Common myeloid progenitor, CD34-positive (primary cell): ENCODE results near the gene MCUR1.

Experiments
- CTCF ChIA-PET: fragments of 350-600 bp; sonication (Branson Sonifier 250); formaldehyde crosslinking; loops from one replicate; lab custom pipeline; 2021; ENCODE audit warnings: antibody characterized with exemption; lab: Charles Lee
- POLR2A ChIA-PET: fragments of 350-600 bp; sonication (Branson Sonifier 250); formaldehyde crosslinking; loops from one replicate; lab custom pipeline; 2021; ENCODE audit warnings: antibody characterized with exemption; lab: Charles Lee
- DNase-seq, 3 donors: peaks; one replicate each; pipeline versions ENCODE4 v3.0.0 to v3.0.0-alpha.2; 2013
- H3K27ac ChIP-seq, 2 experiments: 1 replicate in 1 of 2; 2 replicates in 1 of 2; pipeline ENCODE4 v1.7.0; 2013; ENCODE audit warnings: inconsistent platforms in 2 of 2, low read length in 2 of 2, mild to moderate bottlenecking in 2 of 2, low read depth in 1 of 2, moderate library complexity in 1 of 2; ENCODE audit not compliant: severe bottlenecking in 2 of 2, insufficient read depth in 1 of 2, poor library complexity in 1 of 2
- H3K27me3 ChIP-seq, 5 experiments: replicated peaks in 2 of 5; 1 replicate in 3 of 5; 2 replicates in 2 of 5; pipeline versions ENCODE4 v1.6.1 to v1.7.0; 2013; ENCODE audit warnings: low read length in 4 of 5, mild to moderate bottlenecking in 2 of 5, moderate library complexity in 2 of 5, inconsistent platforms in 1 of 5; ENCODE audit not compliant: insufficient read depth in 5 of 5, control insufficient read depth in 4 of 5
- H3K36me3 ChIP-seq, 4 experiments: 1 replicate in 2 of 4; 2 replicates in 2 of 4; pipeline versions ENCODE4 v1.6.1 to v1.7.0; 2013; ENCODE audit warnings: low read length in 3 of 4, control low read depth in 1 of 4, mild to moderate bottlenecking in 1 of 4; ENCODE audit not compliant: control insufficient read depth in 4 of 4, insufficient read depth in 4 of 4
- H3K4me1 ChIP-seq, 4 experiments: 1 replicate in 3 of 4; 2 replicates in 1 of 4; pipeline versions ENCODE4 v1.6.1 to v1.7.1; 2013; ENCODE audit warnings: low read length in 3 of 4, mild to moderate bottlenecking in 3 of 4, control low read depth in 1 of 4, inconsistent platforms in 1 of 4, moderate library complexity in 1 of 4; ENCODE audit not compliant: control insufficient read depth in 4 of 4, insufficient read depth in 4 of 4; ENCODE audit errors: control extremely low read depth in 1 of 4
- H3K4me3 ChIP-seq, 7 experiments: 1 replicate in 4 of 7; 2 replicates in 3 of 7; pipeline versions ENCODE4 v1.5.1 to v1.7.0; 2013; ENCODE audit warnings: mild to moderate bottlenecking in 7 of 7, low read length in 6 of 7, moderate library complexity in 6 of 7, inconsistent platforms in 2 of 7, low read depth in 2 of 7, control low read depth in 1 of 7; ENCODE audit not compliant: insufficient read depth in 4 of 7, control insufficient read depth in 1 of 7; ENCODE audit errors: extremely low read depth in 1 of 7
- H3K9me3 ChIP-seq, 5 experiments: 1 replicate in 4 of 5; 2 replicates in 1 of 5; pipeline versions ENCODE4 v1.6.1 to v1.7.1; 2013; ENCODE audit warnings: low read length in 4 of 5, mild to moderate bottlenecking in 2 of 5, inconsistent platforms in 1 of 5, low read depth in 1 of 5, moderate library complexity in 1 of 5; ENCODE audit not compliant: control insufficient read depth in 4 of 5, insufficient read depth in 2 of 5; ENCODE audit errors: control extremely low read depth in 1 of 5
- whole genome bisulfite sequencing: methylation state at CpG from one replicate; pipeline ENCODE4 v1.1.5; 2013; ENCODE audit not compliant: insufficient coverage; 5-methylcytosine and 5-hydroxymethylcytosine counted together

MCUR1 gene

GRCh38 chr6:13743736-13744127 is 70.6 kb downstream of the MCUR1 start:
- POLR2A ChIA-PET = no interaction called here
- H3K4me3 ChIP-seq = peak overlapping the region in 1 of 7 experiments; percentile 59
- no peaks in the 10 kb centered on the region for H3K36me3 ChIP-seq
- no peaks in the 10 kb centered on the region for H3K4me1 ChIP-seq
- WGBS = 100% methylated on average over 3 of the region's 7 CpGs
- H3K27ac ChIP-seq = no peak overlapping the region
- peak in 1 of 3 donors; percentile 40 for DNase-seq
- no peaks in the 10 kb centered on the region for H3K9me3 ChIP-seq
- CTCF ChIA-PET = no interaction called here
- no peaks in the 10 kb centered on the region for H3K27me3 ChIP-seq

GRCh38 chr6:13742961-13743735 is 71.2 kb downstream of the MCUR1 start:
- Histone ChIP-seq H3K27ac (no peak overlapping the region), H3K36me3 (no peaks in the 10 kb centered on the region), H3K27me3 (no peaks in the 10 kb centered on the region), H3K9me3 (no peaks in the 10 kb centered on the region), H3K4me1 (no peaks in the 10 kb centered on the region), H3K4me3 (peak overlapping the region in 3 of 7 experiments; percentile 32 to 59 (median 51))
- 62% methylated on average over 48 of the region's 56 CpGs for WGBS
- ChIA-PET CTCF (no interaction called here), POLR2A (no interaction called here)
- DNase-seq = peak in 1 of 3 donors; percentile 42

- WGBS = 100% methylated on average over 4 of the region's 4 CpGs
- Histone ChIP-seq H3K4me1 (no peaks in the 10 kb centered on the region), H3K27ac (no peak overlapping the region), H3K4me3 (no peak overlapping the region), H3K9me3 (no peaks in the 10 kb centered on the region), H3K27me3 (no peaks in the 10 kb centered on the region), H3K36me3 (no peaks in the 10 kb centered on the region)
- CTCF ChIA-PET = no interaction called here
- no peak for DNase-seq
- POLR2A ChIA-PET = no interaction called here
Measured at GRCh38 chr6:13741365-13741764, 73.0 kb downstream of the MCUR1 start.
